RWPE1 (cell line): ENCODE data around the gene PPP4R4.
A peak's percentile ranks its signal among the peaks of the same experiment; 100 is the strongest.

Experiments used
- CTCF ChIA-PET: fragments of 350-600 bp; sonication (Branson Sonifier 250); formaldehyde crosslinking; extraction: SDS; loops from one replicate; lab custom pipeline; 2021; lab: Yijun Ruan, JAX
- POLR2A ChIA-PET: fragments of 400-600 bp; formaldehyde crosslinking; extraction: SDS; loops from one replicate; lab custom pipeline; 2020; ENCODE audit warnings: antibody characterized with exemption; ENCODE audit not compliant: low non-redundant PET; lab: Yijun Ruan, JAX
- DNase-seq: peaks from one replicate; pipeline ENCODE4 v3.0.0; 2012; ENCODE audit warnings: low spot score
- H3K27ac ChIP-seq: fragments of 450-650 bp; 2 replicates; pipeline ENCODE4 v1.5.1; 2017
- CTCF ChIP-seq: fragments of 450-650 bp; conservative IDR thresholded peaks from 2 replicates; pipeline ENCODE4 v1.5.1; 2017; ENCODE audit warnings: low read depth, mild to moderate bottlenecking

PPP4R4 gene

GRCh38 chr14:94305620-94306019, 131.5 kb downstream of the PPP4R4 start:
- DNase-seq, result no peak
- no peak overlapping the region for H3K27ac ChIP-seq
- ChIA-PET CTCF (no interaction called here), POLR2A (no interaction called here)
- no peak for TF ChIP-seq CTCF

GRCh38 chr14:94306047-94306978, 132.2 kb downstream of the PPP4R4 start:
- H3K27ac ChIP-seq, result no peak overlapping the region
- ChIA-PET CTCF (interaction anchor here (0.7 kb wide), 1 partner anchor 1121 kb away, joined by 4 read pairs; no protein-coding TSS in a partner anchor), POLR2A (no interaction called here)
- DNase-seq, result no peak
- no peak for TF ChIP-seq CTCF

GRCh38 chr14:94307410-94307992, 133.4 kb downstream of the PPP4R4 start:
- DNase-seq, result no peak
- CTCF ChIA-PET, result interaction anchor here (0.6 kb wide), 1 partner anchor 15 kb away, joined by 3 read pairs; no protein-coding TSS in a partner anchor

GRCh38 chr14:94309721-94310120, 135.6 kb downstream of the PPP4R4 start:
- CTCF ChIA-PET, result no interaction called here
- no peak overlapping the region for H3K27ac ChIP-seq
- DNase-seq, result no peak
- POLR2A ChIA-PET, result no interaction called here
- TF ChIP-seq CTCF, result no peak

More at GRCh38 chr14:94307410-94307992, 133.4 kb downstream of the PPP4R4 start:
- POLR2A ChIA-PET, result no interaction called here
- TF ChIP-seq CTCF, result no peak
- H3K27ac ChIP-seq, result no peak overlapping the region

GRCh38 chr14:94310248-94310647, 136.1 kb downstream of the PPP4R4 start:
- no peak for TF ChIP-seq CTCF
- H3K27ac ChIP-seq, result no peak overlapping the region
- ChIA-PET CTCF (no interaction called here), POLR2A (no interaction called here)
- no peak for DNase-seq

GRCh38 chr14:94312481-94313246, 138.5 kb downstream of the PPP4R4 start:
- ChIA-PET POLR2A (no interaction called here), CTCF (interaction anchor here (0.8 kb wide), 1 partner anchor 176 kb away, joined by 3 read pairs; no protein-coding TSS in a partner anchor)
- DNase-seq, result peak; percentile 41
- no peak for TF ChIP-seq CTCF
- H3K27ac ChIP-seq, result peak overlapping the region; percentile 80
